ENCODE results near the gene VN1R5. TPM values are rescaled to one million over a fixed set of nuclear protein-coding genes. Genes with fewer than 3 reads are reported as not detected.

VN1R5 gene
- total RNA-seq, 1 donor from 2014 or later: not detected

GRCh38 chr1:247294282-247294681 is 38.4 kb downstream of the VN1R5 start:
- Histone ChIP-seq H3K27me3 (no peaks in the 10 kb centered on the region), H3K4me1 (no peaks in the 10 kb centered on the region), H3K4me3 (no peak overlapping the region), H3K36me3 (no peaks in the 10 kb centered on the region), H3K27ac (no peak overlapping the region), H3K9me3 (no peaks in the 10 kb centered on the region)
- no peak for ATAC-seq
- intact Hi-C loops (cut with DNase I): no loop called here
- peak; percentile 4 for DNase-seq
- TF ChIP-seq CTCF (IDR thresholded peaks at IDR 0.05): no peak

- ATAC-seq: no peak
- TF ChIP-seq CTCF (IDR thresholded peaks at IDR 0.05): no peak
- Histone ChIP-seq H3K27ac (no peak overlapping the region), H3K4me1 (no peaks in the 10 kb centered on the region), H3K4me3 (no peak overlapping the region), H3K9me3 (no peaks in the 10 kb centered on the region), H3K27me3 (no peaks in the 10 kb centered on the region), H3K36me3 (no peaks in the 10 kb centered on the region)
- intact Hi-C loops (cut with DNase I): no loop called here
- DNase-seq: peak; percentile 6
Observed at GRCh38 chr1:247295274-247295684, 39.4 kb downstream of the VN1R5 start.

GRCh38 chr1:247295746-247296145 is 39.9 kb downstream of the VN1R5 start:
- no peak for TF ChIP-seq CTCF (IDR thresholded peaks at IDR 0.05)
- intact Hi-C loops (cut with DNase I): no loop called here
- Histone ChIP-seq H3K4me3 (no peak overlapping the region), H3K36me3 (no peaks in the 10 kb centered on the region), H3K27ac (no peak overlapping the region), H3K9me3 (no peaks in the 10 kb centered on the region), H3K27me3 (no peaks in the 10 kb centered on the region), H3K4me1 (no peaks in the 10 kb centered on the region)
- DNase-seq (peak; percentile 4), ATAC-seq (no peak)

- ATAC-seq (no peak), DNase-seq (no peak)
- intact Hi-C loops (cut with DNase I): no loop called here
- H3K27ac ChIP-seq: no peak overlapping the region
- TF ChIP-seq CTCF (IDR thresholded peaks at IDR 0.05): no peak
- H3K9me3 ChIP-seq: no peaks in the 10 kb centered on the region
- no peaks in the 10 kb centered on the region for H3K27me3 ChIP-seq
- H3K4me1 ChIP-seq: no peaks in the 10 kb centered on the region
- H3K36me3 ChIP-seq: no peaks in the 10 kb centered on the region
- H3K4me3 ChIP-seq: no peak overlapping the region
Observed at GRCh38 chr1:247296599-247297180, 40.8 kb downstream of the VN1R5 start.

- no peak overlapping the region for H3K27ac ChIP-seq
- no peaks in the 10 kb centered on the region for H3K36me3 ChIP-seq
- TF ChIP-seq CTCF (IDR thresholded peaks at IDR 0.05): no peak
- H3K4me1 ChIP-seq: no peaks in the 10 kb centered on the region
- DNase-seq (peak; percentile 18), ATAC-seq (no peak)
- intact Hi-C loops (cut with DNase I): no loop called here
- H3K4me3 ChIP-seq: no peak overlapping the region
- no peaks in the 10 kb centered on the region for H3K9me3 ChIP-seq
- H3K27me3 ChIP-seq: no peaks in the 10 kb centered on the region
Observed at GRCh38 chr1:247297263-247298123, 41.6 kb downstream of the VN1R5 start.
